Stimulated activated CD4-positive, alpha-beta T cell treated with anti-CD3 and anti-CD28 coated beads, Interleukin-4, amount 100 ng/mL, for 24 hours (primary cell): ENCODE results near the gene EFHC1.
"Not testable (repeated sequence)": the region's sequence is repeated elsewhere in the genome, so short reads cannot be mapped to it uniquely, and the experiment has no call there.

Source experiments
- DNase-seq: peaks from one replicate; pipeline ENCODE4 v3.0.0-alpha.2; 2020

The EFHC1 gene

GRCh38 chr6:52419809-52420667 lies at the start of gene EFHC1:
TSS of gene EFHC1 (plus strand) at chr6:52420342. CDS start at chr6:52420411, 69 bp downstream.
- DNase-seq: peak; percentile 99

DNA sequence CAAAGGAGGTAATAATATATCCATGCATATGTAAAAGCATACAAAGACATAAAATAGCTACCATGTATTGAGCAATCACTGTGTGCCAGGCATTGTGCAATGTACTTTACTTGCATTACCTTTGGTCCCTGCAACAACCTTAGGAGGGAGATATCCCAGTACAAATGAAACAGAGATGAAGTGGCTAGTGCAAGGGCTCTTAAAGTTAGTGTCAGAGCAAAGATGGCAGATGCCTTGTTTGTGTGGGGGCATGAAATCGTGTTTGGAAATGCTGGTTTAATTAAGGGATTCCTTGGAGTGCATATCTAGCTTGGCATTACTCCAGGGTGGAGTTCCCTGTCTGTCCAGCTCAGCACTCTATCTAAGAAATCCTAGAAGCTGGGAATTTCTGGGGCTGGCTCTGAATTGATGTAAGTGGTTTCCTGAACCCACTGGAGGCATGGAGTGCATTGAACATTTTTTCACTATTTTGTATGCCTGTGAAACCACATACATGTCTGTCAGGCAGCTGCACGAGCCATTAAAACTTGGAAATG lies 48.4 kb upstream of the EFHC1 start:
- DNase-seq: no peak

- DNase-seq: no peak
Measured at GRCh38 chr6:52373151-52373690, 46.9 kb upstream of the EFHC1 start.

DNA sequence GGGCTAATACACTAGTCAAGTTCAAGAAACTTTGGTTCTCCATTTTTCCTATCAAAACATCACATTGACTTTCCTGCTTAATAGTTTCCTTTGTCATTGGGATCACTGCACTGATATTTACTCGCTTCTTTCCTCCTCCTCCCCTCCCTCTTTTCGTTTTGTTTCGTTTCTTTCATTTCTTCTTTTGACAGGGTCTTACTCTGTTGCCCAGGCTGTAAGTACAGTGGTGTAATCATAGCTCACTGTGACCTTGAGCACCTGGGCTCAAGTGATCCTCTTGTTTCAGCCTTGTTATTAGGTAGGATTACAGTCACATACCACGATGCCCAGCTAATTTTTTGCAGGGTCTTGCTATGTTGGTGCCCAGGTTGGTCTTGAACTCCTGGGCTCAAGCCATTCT lies 45.9 kb upstream of the EFHC1 start:
- DNase-seq: no peak

- no peak for DNase-seq
Measured at GRCh38 chr6:52375780-52376556, 44.2 kb upstream of the EFHC1 start.

DNA sequence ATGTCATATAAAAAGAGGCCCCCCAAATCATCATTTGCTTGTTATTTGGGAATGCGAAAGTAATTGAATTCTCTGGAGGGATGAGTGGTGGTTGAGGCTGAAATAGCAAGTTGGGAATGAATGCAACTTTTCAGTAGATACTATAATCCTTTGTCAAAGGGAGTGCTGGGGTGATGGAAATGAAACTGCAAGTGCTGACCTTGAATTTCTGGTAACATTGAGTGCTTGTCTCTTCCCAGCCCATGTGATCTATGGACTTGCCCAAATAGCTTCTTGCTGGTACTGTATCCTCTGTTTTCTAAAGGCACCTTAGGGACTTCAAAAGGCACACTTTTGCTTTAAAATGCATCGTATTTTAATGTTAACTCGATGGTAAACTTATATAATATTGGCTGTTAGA lies 43.4 kb upstream of the EFHC1 start:
- DNase-seq: no peak

GRCh38 chr6:52377538-52378221 lies 42.5 kb upstream of the EFHC1 start:
- DNase-seq: no peak

DNA sequence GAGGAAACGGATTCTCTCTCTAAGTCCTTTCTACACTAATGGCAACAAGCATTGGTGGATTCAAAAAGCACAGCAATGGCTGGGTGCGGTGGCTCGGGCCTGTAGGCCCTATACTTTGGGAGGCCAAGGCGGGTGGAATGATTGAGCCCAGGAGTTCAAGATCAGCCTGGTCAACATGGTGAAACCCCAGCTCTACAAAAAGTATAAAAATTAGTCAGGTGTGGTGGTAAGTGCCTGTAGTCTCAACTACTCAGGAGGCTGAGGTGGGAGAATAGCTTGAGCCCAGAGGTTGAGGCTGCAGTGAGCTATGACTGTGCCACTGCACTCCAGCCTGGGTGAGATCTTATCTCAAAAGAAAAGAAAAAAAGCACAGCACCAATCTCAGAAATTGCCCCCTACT lies 38.9 kb upstream of the EFHC1 start:
- no peak for DNase-seq

DNA sequence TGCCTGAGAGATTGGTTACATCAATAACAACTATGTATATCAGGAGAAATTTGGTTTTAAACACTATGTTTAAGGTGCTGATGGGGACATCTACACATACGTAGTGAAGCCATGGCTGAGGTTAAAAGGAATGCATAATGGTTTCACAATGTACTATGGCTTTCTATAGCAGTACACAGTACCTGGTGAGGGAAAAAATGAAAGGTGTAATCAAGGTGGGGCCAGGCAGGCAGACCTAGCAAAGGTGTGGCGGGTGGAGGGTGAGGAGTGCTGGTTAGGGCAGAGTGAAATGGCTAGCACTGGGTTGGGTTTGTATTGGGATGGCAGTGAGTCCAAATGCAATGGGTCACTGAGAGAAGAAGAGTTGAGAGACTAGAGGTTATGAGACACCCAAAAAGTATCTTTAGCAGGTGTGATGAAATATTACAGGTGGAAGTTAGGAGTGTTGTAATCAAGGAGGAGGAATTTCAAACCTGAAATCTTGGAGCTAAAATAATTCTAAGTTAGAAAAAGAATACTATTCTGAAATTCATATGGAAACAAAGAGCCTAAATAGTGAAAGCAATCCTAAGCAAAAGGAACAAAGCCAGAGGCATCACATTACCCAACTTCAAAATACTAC lies 35.9 kb upstream of the EFHC1 start:
- DNase-seq: no peak

- DNase-seq: no peak
Measured at GRCh38 chr6:52385074-52385473, 35.1 kb upstream of the EFHC1 start.

- not testable (repeated sequence) for DNase-seq
Measured at GRCh38 chr6:52388119-52388518, 32.0 kb upstream of the EFHC1 start.

GRCh38 chr6:52388790-52389189 lies 31.4 kb upstream of the EFHC1 start:
- DNase-seq: no peak

DNA sequence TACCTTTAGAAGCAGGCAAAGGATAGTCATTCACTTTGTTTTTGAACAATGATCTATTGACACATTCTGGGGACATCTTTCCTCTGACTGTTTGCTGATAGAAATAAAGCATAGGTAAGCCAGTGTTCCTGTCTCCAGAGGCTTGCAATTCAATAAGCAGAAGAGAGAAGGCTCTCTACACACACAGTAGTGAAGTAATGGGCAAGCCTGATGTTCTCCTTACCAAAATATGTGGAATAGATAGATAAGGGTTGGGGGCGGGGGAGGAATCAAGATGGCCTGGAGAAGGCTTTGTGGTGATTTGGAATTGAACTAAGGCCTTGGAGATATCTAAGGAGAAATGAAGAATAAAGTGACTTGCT lies 30.9 kb upstream of the EFHC1 start:
- no peak for DNase-seq

GRCh38 chr6:52389626-52390360 lies 30.3 kb upstream of the EFHC1 start:
- peak; percentile 48 for DNase-seq

- DNase-seq: peak; percentile 60
Measured at GRCh38 chr6:52390361-52390727, 29.8 kb upstream of the EFHC1 start.

DNA sequence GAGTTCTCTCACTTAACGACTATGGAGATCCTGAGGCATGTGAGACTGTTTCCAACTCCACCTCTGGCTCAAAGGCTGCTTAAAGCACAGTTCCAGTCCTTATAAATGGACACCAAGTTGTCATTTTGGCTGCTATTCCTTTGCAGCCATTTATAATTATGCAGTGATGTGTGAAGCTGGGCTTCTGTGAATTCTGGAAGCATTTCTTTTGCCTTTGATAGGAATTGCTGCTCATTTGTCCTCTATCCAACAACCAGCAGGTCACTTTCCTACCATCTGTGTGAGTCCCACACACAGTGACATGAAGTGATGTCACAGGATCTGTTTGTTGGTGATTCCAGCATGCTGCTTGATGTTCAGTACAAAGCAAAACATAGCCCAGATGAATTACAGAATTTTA lies 28.5 kb upstream of the EFHC1 start:
- DNase-seq: no peak

- DNase-seq: no peak
Measured at GRCh38 chr6:52392944-52393343, 27.2 kb upstream of the EFHC1 start.

- DNase-seq: no peak
Measured at GRCh38 chr6:52393780-52394179, 26.4 kb upstream of the EFHC1 start.

DNA sequence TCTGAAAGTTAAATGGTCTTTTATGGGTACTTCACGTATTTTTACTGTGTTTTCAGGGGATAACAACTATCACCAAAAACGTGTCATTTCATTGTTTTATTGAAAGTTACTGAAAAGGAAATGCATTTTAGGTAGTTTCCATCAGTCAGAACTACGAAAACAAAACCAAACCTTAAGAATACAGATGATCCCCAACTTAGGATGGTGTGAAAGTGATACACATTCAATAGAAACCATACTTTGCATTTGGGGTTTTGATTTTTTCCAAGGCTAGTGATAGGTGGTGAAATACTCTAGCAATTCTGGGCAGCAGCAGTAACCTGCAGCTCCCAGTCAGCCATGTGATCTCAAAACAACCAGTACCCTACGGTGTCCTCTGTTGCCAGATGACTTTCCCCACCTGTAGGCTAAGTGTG lies 25.9 kb upstream of the EFHC1 start:
- DNase-seq: peak; percentile 37

- DNase-seq: no peak
Measured at GRCh38 chr6:52395969-52396368, 24.2 kb upstream of the EFHC1 start.

- peak; percentile 41 for DNase-seq
Measured at GRCh38 chr6:52399511-52400312, 20.4 kb upstream of the EFHC1 start.
